WTC11 (cell line): Measurements from ENCODE around the gene VWDE. TPM values are rescaled to one million over a fixed set of nuclear protein-coding genes. Genes with fewer than 3 reads are reported as not detected.

Experiments
- ATAC-seq: fragments of 200-7000 bp; cut with Tn5 transposase; 2 replicates; pipeline ENCODE4 v1.10.0; 2021; ENCODE audit warnings: mild to moderate bottlenecking, moderate library complexity
- CTCF ChIA-PET: fragments of 300-600 bp; sonication (Branson Sonifier 250); formaldehyde crosslinking; loops from one replicate; lab custom pipeline; 2021; ENCODE audit warnings: antibody characterized with exemption; lab: Charles Lee
- POLR2A ChIA-PET: fragments of 350-600 bp; sonication (Branson Sonifier 250); formaldehyde crosslinking; loops from one replicate; lab custom pipeline; 2021; ENCODE audit warnings: antibody characterized with exemption; lab: Charles Lee
- DNase-seq: peaks from one replicate; pipeline ENCODE4 v3.0.0; 2021; ENCODE audit warnings: low spot score
- H3K27ac Mint-ChIP-seq: 2 replicates; pipeline ENCODE4 v1.8.0; 2021; ENCODE audit warnings: mixed read lengths
- H3K27me3 Mint-ChIP-seq: 2 replicates; pipeline ENCODE4 v1.8.0; 2021; ENCODE audit warnings: low read depth, mild to moderate bottlenecking, moderate library complexity, mixed read lengths
- H3K36me3 Mint-ChIP-seq: 2 replicates; pipeline ENCODE4 v1.8.0; 2021; ENCODE audit warnings: mixed read lengths
- H3K4me1 Mint-ChIP-seq: 2 replicates; pipeline ENCODE4 v1.8.0; 2022; ENCODE audit warnings: mixed read lengths
- H3K4me3 Mint-ChIP-seq: 2 replicates; pipeline ENCODE4 v1.8.0; 2021; ENCODE audit warnings: mild to moderate bottlenecking, moderate library complexity, mixed read lengths
- H3K9me3 Mint-ChIP-seq: 2 replicates; pipeline ENCODE4 v1.8.0; 2021; ENCODE audit warnings: mixed read lengths
- FOXJ3 ChIP-seq: sonication (generic); formaldehyde crosslinking; IDR thresholded peaks from 2 replicates; pipeline ENCODE4 v1.9.0; 2021; ENCODE audit warnings: missing genetic modification reagents, mild to moderate bottlenecking, borderline replicate concordance
- GRHL2 ChIP-seq: fragments of 250-450 bp; sonication (Bioruptor Pico); IDR thresholded peaks from 2 replicates; pipeline ENCODE4 v1.8.0; 2022; ENCODE audit warnings: mild to moderate bottlenecking, moderate library complexity; ENCODE audit not compliant: insufficient replicate concordance, severe bottlenecking
- NR1H2 ChIP-seq: sonication (generic); formaldehyde crosslinking; IDR thresholded peaks from 2 replicates; pipeline ENCODE4 v1.9.0; 2021; ENCODE audit warnings: mild to moderate bottlenecking, moderate library complexity, missing genetic modification reagents
- OVOL2 ChIP-seq: fragments of 250-450 bp; sonication (Bioruptor Pico); IDR thresholded peaks from 2 replicates; pipeline ENCODE4 v1.9.0; 2021; ENCODE audit warnings: mild to moderate bottlenecking, borderline replicate concordance
- SMAD3 ChIP-seq: sonication (generic); formaldehyde crosslinking; IDR thresholded peaks from 2 replicates; pipeline ENCODE4 v1.8.0; 2022; ENCODE audit warnings: missing genetic modification reagents, mild to moderate bottlenecking, borderline replicate concordance
- SP1 ChIP-seq: sonication (generic); formaldehyde crosslinking; conservative IDR thresholded peaks from 2 replicates; pipeline ENCODE4 v1.8.1; 2022; ENCODE audit warnings: missing genetic modification reagents
- total RNA-seq: library from RNA; stranded (reverse); gene quantifications from 3 replicates; pipeline ENCODE4 v1.2.3, GENCODE V29; 2021
- TF ChIP-seq, protein P1 (sequence below): sonication (generic); formaldehyde crosslinking; IDR thresholded peaks from 2 replicates; pipeline ENCODE4 v1.8.1; 2022; ENCODE audit warnings: low read depth, missing genetic modification reagents, borderline replicate concordance
- TF ChIP-seq, protein P2 (sequence below): fragments of 250-450 bp; sonication (Bioruptor Pico); IDR thresholded peaks from 2 replicates; pipeline ENCODE4 v1.8.0; 2021; ENCODE audit warnings: mild to moderate bottlenecking
- TF ChIP-seq, protein P3 (sequence below): fragments of 250-450 bp; sonication (Bioruptor Pico); IDR thresholded peaks from 2 replicates; pipeline ENCODE4 v1.9.0; 2021; ENCODE audit warnings: moderate library complexity, mild to moderate bottlenecking, inconsistent platforms, borderline replicate concordance
- TF ChIP-seq, protein P4 (sequence below): sonication (generic); formaldehyde crosslinking; conservative IDR thresholded peaks from 2 replicates; pipeline ENCODE4 v1.8.1; 2022; ENCODE audit warnings: mild to moderate bottlenecking, missing genetic modification reagents
- TF ChIP-seq, protein P5 (sequence below): fragments of 250-450 bp; sonication (Bioruptor Pico); IDR thresholded peaks from 2 replicates; pipeline ENCODE4 v1.9.0; 2021; ENCODE audit warnings: mild to moderate bottlenecking, borderline replicate concordance
- TF ChIP-seq, protein P6 (sequence below): sonication (generic); formaldehyde crosslinking; IDR thresholded peaks from 2 replicates; pipeline ENCODE4 v1.8.0; 2023; ENCODE audit warnings: missing genetic modification reagents, mild to moderate bottlenecking, borderline replicate concordance
- TF ChIP-seq, protein P7 (sequence below): fragments of 200-600 bp; IDR thresholded peaks from 2 replicates; pipeline ENCODE4 v1.8.0; 2022; ENCODE audit warnings: antibody characterized with exemption
- TF ChIP-seq, protein P8 (sequence below): fragments of 250-450 bp; sonication (Bioruptor Pico); IDR thresholded peaks from 2 replicates; pipeline ENCODE4 v1.9.0; 2021; ENCODE audit warnings: mild to moderate bottlenecking

The VWDE gene
- total RNA-seq, 1 experiment from 2014 or later, result 21.0 TPM

DNA sequence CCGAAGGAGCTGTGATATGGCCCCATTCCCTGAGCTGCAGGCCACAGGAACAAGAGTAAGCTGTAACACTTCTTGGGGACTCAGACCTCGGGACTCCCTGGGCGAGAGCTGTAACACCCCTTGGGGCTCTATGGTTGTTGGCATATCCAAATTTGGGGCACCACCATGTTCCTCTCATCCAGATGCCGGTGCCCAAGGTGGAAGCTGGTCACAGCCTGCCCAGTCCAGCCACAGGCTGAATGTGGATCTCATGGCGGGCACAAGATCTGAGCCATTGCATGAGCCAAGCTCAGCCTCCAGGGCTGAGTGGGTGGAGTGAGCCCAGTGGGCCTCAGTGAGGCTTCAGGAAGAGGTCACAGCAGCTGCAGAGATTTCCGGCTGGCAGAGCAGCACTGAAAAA lies 113.7 kb downstream of the VWDE start:
- ChIA-PET POLR2A (no interaction called here), CTCF (no interaction called here)
- Mint-ChIP-seq H3K27me3 (no peaks in the 10 kb centered on the region), H3K36me3 (peaks cover 21% of the 10 kb centered on the region), H3K4me1 (no peaks in the 10 kb centered on the region), H3K9me3 (peaks cover 23% of the 10 kb centered on the region), H3K4me3 (no peak overlapping the region), H3K27ac (no peak overlapping the region)
- TF ChIP-seq FOXJ3 (CRISPR knock-in tag), result no peak
- TF ChIP-seq, protein P1, sequence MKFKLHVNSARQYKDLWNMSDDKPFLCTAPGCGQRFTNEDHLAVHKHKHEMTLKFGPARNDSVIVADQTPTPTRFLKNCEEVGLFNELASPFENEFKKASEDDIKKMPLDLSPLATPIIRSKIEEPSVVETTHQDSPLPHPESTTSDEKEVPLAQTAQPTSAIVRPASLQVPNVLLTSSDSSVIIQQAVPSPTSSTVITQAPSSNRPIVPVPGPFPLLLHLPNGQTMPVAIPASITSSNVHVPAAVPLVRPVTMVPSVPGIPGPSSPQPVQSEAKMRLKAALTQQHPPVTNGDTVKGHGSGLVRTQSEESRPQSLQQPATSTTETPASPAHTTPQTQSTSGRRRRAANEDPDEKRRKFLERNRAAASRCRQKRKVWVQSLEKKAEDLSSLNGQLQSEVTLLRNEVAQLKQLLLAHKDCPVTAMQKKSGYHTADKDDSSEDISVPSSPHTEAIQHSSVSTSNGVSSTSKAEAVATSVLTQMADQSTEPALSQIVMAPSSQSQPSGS (CRISPR knock-in tag), result no peak
- DNase-seq (no peak), ATAC-seq (no peak)

DNA sequence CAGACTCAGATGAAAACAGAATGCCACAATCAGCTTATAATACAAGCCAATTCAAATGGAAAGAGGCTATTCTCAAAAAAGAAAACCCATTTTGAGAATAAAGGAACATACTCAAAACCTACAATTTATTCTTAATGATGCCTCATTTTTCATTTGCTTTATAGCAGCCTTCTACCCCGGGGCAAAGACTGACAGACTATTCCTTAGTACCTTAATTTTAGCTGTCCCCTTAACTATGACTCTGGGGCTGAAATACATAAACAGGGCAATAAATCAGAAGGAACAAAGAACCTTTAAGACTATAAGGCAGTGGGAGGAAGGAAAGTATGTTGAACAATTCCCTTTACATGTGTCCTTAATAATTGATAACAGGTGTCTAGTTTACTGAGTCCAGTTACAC lies 115.8 kb downstream of the VWDE start:
- Mint-ChIP-seq H3K9me3 (peaks cover 23% of the 10 kb centered on the region), H3K27me3 (no peaks in the 10 kb centered on the region), H3K27ac (no peak overlapping the region), H3K4me1 (peaks cover 11% of the 10 kb centered on the region), H3K36me3 (peaks cover 21% of the 10 kb centered on the region), H3K4me3 (no peak overlapping the region)
- DNase-seq (no peak), ATAC-seq (no peak)
- ChIA-PET POLR2A (no interaction called here), CTCF (no interaction called here)
- TF ChIP-seq, protein P2, sequence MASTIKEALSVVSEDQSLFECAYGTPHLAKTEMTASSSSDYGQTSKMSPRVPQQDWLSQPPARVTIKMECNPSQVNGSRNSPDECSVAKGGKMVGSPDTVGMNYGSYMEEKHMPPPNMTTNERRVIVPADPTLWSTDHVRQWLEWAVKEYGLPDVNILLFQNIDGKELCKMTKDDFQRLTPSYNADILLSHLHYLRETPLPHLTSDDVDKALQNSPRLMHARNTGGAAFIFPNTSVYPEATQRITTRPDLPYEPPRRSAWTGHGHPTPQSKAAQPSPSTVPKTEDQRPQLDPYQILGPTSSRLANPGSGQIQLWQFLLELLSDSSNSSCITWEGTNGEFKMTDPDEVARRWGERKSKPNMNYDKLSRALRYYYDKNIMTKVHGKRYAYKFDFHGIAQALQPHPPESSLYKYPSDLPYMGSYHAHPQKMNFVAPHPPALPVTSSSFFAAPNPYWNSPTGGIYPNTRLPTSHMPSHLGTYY (CRISPR knock-in tag), result no peak
- TF ChIP-seq, protein P3, sequence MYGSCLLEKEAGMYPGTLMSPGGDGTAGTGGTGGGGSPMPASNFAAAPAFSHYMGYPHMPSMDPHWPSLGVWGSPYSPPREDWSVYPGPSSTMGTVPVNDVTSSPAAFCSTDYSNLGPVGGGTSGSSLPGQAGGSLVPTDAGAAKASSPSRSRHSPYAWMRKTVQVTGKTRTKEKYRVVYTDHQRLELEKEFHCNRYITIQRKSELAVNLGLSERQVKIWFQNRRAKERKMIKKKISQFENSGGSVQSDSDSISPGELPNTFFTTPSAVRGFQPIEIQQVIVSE (CRISPR knock-in tag), result no peak
- TF ChIP-seq FOXJ3 (CRISPR knock-in tag), result no peak
- TF ChIP-seq, protein P4, sequence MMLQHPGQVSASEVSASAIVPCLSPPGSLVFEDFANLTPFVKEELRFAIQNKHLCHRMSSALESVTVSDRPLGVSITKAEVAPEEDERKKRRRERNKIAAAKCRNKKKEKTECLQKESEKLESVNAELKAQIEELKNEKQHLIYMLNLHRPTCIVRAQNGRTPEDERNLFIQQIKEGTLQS, result no peak
- TF ChIP-seq GRHL2, result no peak

DNA sequence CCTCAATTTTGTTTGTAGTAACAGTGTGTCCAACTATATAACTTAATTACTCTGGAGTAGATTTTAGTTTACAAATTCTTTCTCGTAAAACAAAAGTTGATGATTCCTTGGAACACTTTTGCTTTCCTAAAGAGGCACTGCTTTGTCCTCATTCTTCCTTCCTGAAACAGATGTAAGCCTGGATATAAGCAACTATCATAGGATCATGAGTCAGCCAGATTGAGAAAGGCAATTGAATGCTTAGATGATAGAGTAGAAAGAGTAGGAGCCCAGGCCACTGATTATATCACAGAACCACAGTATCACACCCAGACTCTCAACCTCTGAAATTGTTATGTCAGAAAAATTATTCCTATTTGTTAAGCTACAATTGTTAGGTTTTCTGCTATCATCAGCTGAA lies 122.6 kb downstream of the VWDE start:
- Mint-ChIP-seq H3K36me3 (peaks cover 8% of the 10 kb centered on the region), H3K4me3 (no peak overlapping the region), H3K27ac (no peak overlapping the region), H3K4me1 (peaks cover 13% of the 10 kb centered on the region), H3K27me3 (no peaks in the 10 kb centered on the region), H3K9me3 (peaks cover 13% of the 10 kb centered on the region)
- ChIA-PET POLR2A (no interaction called here), CTCF (no interaction called here)
- DNase-seq, result no peak
- no peak for TF ChIP-seq SMAD3 (CRISPR knock-in tag)
- TF ChIP-seq, protein P5, sequence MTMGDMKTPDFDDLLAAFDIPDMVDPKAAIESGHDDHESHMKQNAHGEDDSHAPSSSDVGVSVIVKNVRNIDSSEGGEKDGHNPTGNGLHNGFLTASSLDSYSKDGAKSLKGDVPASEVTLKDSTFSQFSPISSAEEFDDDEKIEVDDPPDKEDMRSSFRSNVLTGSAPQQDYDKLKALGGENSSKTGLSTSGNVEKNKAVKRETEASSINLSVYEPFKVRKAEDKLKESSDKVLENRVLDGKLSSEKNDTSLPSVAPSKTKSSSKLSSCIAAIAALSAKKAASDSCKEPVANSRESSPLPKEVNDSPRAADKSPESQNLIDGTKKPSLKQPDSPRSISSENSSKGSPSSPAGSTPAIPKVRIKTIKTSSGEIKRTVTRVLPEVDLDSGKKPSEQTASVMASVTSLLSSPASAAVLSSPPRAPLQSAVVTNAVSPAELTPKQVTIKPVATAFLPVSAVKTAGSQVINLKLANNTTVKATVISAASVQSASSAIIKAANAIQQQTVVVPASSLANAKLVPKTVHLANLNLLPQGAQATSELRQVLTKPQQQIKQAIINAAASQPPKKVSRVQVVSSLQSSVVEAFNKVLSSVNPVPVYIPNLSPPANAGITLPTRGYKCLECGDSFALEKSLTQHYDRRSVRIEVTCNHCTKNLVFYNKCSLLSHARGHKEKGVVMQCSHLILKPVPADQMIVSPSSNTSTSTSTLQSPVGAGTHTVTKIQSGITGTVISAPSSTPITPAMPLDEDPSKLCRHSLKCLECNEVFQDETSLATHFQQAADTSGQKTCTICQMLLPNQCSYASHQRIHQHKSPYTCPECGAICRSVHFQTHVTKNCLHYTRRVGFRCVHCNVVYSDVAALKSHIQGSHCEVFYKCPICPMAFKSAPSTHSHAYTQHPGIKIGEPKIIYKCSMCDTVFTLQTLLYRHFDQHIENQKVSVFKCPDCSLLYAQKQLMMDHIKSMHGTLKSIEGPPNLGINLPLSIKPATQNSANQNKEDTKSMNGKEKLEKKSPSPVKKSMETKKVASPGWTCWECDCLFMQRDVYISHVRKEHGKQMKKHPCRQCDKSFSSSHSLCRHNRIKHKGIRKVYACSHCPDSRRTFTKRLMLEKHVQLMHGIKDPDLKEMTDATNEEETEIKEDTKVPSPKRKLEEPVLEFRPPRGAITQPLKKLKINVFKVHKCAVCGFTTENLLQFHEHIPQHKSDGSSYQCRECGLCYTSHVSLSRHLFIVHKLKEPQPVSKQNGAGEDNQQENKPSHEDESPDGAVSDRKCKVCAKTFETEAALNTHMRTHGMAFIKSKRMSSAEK (CRISPR knock-in tag), result no peak
- TF ChIP-seq OVOL2 (CRISPR knock-in tag), result no peak
- TF ChIP-seq, protein P6, sequence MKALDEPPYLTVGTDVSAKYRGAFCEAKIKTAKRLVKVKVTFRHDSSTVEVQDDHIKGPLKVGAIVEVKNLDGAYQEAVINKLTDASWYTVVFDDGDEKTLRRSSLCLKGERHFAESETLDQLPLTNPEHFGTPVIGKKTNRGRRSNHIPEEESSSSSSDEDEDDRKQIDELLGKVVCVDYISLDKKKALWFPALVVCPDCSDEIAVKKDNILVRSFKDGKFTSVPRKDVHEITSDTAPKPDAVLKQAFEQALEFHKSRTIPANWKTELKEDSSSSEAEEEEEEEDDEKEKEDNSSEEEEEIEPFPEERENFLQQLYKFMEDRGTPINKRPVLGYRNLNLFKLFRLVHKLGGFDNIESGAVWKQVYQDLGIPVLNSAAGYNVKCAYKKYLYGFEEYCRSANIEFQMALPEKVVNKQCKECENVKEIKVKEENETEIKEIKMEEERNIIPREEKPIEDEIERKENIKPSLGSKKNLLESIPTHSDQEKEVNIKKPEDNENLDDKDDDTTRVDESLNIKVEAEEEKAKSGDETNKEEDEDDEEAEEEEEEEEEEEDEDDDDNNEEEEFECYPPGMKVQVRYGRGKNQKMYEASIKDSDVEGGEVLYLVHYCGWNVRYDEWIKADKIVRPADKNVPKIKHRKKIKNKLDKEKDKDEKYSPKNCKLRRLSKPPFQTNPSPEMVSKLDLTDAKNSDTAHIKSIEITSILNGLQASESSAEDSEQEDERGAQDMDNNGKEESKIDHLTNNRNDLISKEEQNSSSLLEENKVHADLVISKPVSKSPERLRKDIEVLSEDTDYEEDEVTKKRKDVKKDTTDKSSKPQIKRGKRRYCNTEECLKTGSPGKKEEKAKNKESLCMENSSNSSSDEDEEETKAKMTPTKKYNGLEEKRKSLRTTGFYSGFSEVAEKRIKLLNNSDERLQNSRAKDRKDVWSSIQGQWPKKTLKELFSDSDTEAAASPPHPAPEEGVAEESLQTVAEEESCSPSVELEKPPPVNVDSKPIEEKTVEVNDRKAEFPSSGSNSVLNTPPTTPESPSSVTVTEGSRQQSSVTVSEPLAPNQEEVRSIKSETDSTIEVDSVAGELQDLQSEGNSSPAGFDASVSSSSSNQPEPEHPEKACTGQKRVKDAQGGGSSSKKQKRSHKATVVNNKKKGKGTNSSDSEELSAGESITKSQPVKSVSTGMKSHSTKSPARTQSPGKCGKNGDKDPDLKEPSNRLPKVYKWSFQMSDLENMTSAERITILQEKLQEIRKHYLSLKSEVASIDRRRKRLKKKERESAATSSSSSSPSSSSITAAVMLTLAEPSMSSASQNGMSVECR, result no peak
- no peak for TF ChIP-seq SP1
- TF ChIP-seq, protein P7, sequence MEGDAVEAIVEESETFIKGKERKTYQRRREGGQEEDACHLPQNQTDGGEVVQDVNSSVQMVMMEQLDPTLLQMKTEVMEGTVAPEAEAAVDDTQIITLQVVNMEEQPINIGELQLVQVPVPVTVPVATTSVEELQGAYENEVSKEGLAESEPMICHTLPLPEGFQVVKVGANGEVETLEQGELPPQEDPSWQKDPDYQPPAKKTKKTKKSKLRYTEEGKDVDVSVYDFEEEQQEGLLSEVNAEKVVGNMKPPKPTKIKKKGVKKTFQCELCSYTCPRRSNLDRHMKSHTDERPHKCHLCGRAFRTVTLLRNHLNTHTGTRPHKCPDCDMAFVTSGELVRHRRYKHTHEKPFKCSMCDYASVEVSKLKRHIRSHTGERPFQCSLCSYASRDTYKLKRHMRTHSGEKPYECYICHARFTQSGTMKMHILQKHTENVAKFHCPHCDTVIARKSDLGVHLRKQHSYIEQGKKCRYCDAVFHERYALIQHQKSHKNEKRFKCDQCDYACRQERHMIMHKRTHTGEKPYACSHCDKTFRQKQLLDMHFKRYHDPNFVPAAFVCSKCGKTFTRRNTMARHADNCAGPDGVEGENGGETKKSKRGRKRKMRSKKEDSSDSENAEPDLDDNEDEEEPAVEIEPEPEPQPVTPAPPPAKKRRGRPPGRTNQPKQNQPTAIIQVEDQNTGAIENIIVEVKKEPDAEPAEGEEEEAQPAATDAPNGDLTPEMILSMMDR, result no peak
- TF ChIP-seq, protein P8, sequence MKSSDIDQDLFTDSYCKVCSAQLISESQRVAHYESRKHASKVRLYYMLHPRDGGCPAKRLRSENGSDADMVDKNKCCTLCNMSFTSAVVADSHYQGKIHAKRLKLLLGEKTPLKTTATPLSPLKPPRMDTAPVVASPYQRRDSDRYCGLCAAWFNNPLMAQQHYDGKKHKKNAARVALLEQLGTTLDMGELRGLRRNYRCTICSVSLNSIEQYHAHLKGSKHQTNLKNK (CRISPR knock-in tag), result no peak
- TF ChIP-seq NR1H2, result no peak
- ATAC-seq, result no peak
